Panc1 (cell line): ENCODE data around the gene PSMB10.

Experiments used
- POLR2AphosphoS5 ChIP-seq: IDR thresholded peaks from 2 replicates; pipeline ENCODE4 v1.6.1; 2012; ENCODE audit warnings: mild to moderate bottlenecking, low read depth, low read length, moderate library complexity
- SIN3A ChIP-seq: IDR thresholded peaks from 2 replicates; pipeline ENCODE4 v1.6.1; 2012; ENCODE audit warnings: low read depth, mild to moderate bottlenecking, low read length, moderate library complexity, borderline replicate concordance; ENCODE audit not compliant: insufficient read depth
- TCF7L2 ChIP-seq: IDR thresholded peaks from 2 replicates; pipeline ENCODE4 v1.6.1; 2011; ENCODE audit warnings: mild to moderate bottlenecking, low read depth, low read length, inconsistent platforms
- TF ChIP-seq, protein P1 (sequence below): fragments of 450-650 bp; IDR thresholded peaks from 2 replicates; pipeline ENCODE4 v1.5.1; 2017; ENCODE audit warnings: mild to moderate bottlenecking
- TF ChIP-seq, protein P2 (sequence below), 2 experiments: IDR thresholded peaks; 2 replicates each; pipeline ENCODE4 v1.6.1; 2011 to 2012; ENCODE audit warnings: low read depth in 2 of 2, control low read depth in 1 of 2, low read length in 1 of 2, mild to moderate bottlenecking in 1 of 2, moderate library complexity in 1 of 2; ENCODE audit not compliant: insufficient read depth in 1 of 2

DNA sequence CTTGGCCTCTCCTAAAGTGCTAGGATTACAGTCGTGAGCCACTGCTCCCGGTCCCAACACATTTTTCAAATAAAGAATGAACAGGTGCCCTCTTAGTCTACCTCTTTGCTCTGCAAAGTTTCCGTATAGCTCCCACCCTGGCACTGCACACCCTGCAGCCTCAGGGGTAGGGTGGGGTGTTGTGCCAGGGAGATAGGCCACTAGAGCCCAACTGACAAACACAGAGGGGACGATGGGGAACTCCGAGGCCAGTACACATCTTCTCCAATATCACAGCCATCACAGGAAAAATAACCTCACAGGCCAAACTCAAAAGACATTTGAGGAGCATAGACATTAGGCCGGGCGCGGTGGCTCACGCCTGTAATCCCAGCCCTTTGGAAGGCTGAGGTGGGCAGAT lies 34.5 kb upstream of the PSMB10 start:
- TF ChIP-seq, protein P1, sequence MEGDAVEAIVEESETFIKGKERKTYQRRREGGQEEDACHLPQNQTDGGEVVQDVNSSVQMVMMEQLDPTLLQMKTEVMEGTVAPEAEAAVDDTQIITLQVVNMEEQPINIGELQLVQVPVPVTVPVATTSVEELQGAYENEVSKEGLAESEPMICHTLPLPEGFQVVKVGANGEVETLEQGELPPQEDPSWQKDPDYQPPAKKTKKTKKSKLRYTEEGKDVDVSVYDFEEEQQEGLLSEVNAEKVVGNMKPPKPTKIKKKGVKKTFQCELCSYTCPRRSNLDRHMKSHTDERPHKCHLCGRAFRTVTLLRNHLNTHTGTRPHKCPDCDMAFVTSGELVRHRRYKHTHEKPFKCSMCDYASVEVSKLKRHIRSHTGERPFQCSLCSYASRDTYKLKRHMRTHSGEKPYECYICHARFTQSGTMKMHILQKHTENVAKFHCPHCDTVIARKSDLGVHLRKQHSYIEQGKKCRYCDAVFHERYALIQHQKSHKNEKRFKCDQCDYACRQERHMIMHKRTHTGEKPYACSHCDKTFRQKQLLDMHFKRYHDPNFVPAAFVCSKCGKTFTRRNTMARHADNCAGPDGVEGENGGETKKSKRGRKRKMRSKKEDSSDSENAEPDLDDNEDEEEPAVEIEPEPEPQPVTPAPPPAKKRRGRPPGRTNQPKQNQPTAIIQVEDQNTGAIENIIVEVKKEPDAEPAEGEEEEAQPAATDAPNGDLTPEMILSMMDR: no peak
- TF ChIP-seq SIN3A: no peak
- TF ChIP-seq POLR2AphosphoS5: no peak
- TF ChIP-seq TCF7L2: no peak
- TF ChIP-seq, protein P2, sequence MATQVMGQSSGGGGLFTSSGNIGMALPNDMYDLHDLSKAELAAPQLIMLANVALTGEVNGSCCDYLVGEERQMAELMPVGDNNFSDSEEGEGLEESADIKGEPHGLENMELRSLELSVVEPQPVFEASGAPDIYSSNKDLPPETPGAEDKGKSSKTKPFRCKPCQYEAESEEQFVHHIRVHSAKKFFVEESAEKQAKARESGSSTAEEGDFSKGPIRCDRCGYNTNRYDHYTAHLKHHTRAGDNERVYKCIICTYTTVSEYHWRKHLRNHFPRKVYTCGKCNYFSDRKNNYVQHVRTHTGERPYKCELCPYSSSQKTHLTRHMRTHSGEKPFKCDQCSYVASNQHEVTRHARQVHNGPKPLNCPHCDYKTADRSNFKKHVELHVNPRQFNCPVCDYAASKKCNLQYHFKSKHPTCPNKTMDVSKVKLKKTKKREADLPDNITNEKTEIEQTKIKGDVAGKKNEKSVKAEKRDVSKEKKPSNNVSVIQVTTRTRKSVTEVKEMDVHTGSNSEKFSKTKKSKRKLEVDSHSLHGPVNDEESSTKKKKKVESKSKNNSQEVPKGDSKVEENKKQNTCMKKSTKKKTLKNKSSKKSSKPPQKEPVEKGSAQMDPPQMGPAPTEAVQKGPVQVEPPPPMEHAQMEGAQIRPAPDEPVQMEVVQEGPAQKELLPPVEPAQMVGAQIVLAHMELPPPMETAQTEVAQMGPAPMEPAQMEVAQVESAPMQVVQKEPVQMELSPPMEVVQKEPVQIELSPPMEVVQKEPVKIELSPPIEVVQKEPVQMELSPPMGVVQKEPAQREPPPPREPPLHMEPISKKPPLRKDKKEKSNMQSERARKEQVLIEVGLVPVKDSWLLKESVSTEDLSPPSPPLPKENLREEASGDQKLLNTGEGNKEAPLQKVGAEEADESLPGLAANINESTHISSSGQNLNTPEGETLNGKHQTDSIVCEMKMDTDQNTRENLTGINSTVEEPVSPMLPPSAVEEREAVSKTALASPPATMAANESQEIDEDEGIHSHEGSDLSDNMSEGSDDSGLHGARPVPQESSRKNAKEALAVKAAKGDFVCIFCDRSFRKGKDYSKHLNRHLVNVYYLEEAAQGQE (IDR thresholded peaks at IDR 0.05; ENCODE audit: insufficient read depth in 1 of 2, low read depth in 2 of 2, low read length in 1 of 2): no peak
